Body of pancreas (tissue), 4 donors: ENCODE measurements around the gene TRIP11. TPM values are rescaled to one million over a fixed set of nuclear protein-coding genes. Genes with fewer than 3 reads are reported as not detected.

ENCODE experiments used
- ATAC-seq: fragments of 150-250 bp; one replicate; pipeline ENCODE4 v1.9.1; 2016
- DNase-seq, 4 donors: peaks; one replicate each; pipeline ENCODE4 v3.0.0-alpha.2; 2019
- H3K27ac ChIP-seq, 4 donors: fragments of 200-600 bp; sonication (generic); 1 replicate in 3 of 4; 2 replicates in 1 of 4; pipeline versions ENCODE4 v1.5.1 to v1.6.1; 2016 to 2019; ENCODE audit warnings: mild to moderate bottlenecking in 1 of 4, mixed read lengths in 1 of 4, moderate library complexity in 1 of 4
- H3K27me3 ChIP-seq, 2 donors: fragments of 200-600 bp; sonication (generic); one replicate each; pipeline ENCODE4 v1.6.0; 2016; ENCODE audit warnings: mild to moderate bottlenecking in 1 of 2
- H3K36me3 ChIP-seq, 2 donors: fragments of 200-600 bp; sonication (generic); replicated peaks in 1 of 2; 2 replicates each; pipeline ENCODE4 v1.5.1; 2016; ENCODE audit warnings: low read depth in 2 of 2; ENCODE audit not compliant: insufficient read depth in 1 of 2
- H3K4me1 ChIP-seq: fragments of 200-600 bp; sonication (generic); one replicate; pipeline ENCODE4 v1.6.0; 2016
- H3K4me3 ChIP-seq, 2 donors: fragments of 200-600 bp; sonication (generic); 1 replicate in 1 of 2; 2 replicates in 1 of 2; pipeline ENCODE4 v1.5.1; 2016 to 2019
- H3K9me3 ChIP-seq, 3 donors: fragments of 200-600 bp; sonication (generic); 1 replicate in 2 of 3; 2 replicates in 1 of 3; pipeline ENCODE4 v1.5.1; 2016
- CTCF ChIP-seq, 7 experiments: fragments of 450-650 bp in 4 of 7; fragments of 200-600 bp in 3 of 7; sonication (generic) in 3 of 7; IDR thresholded peaks; one replicate each; pipeline ENCODE4 v1.5.1; 2016 to 2019; ENCODE audit warnings: antibody characterized with exemption in 7 of 7
- POLR2A ChIP-seq, 3 donors: fragments of 450-650 bp; IDR thresholded peaks; one replicate each; pipeline ENCODE4 v1.6.1; 2016; ENCODE audit warnings: antibody characterized with exemption in 3 of 3, mild to moderate bottlenecking in 2 of 3
- WGBS, 2 donors: methylation state at CpG; one replicate each; pipeline ENCODE4 v1.1.5; 2017; 5-methylcytosine and 5-hydroxymethylcytosine counted together
- intact Hi-C: fragments of 100-400 bp; cut with DNase I; formaldehyde crosslinking; loops from one replicate; pipeline ENCODE4 v1.15.1; 2023
- total RNA-seq, 2 donors: library from RNA; depleted of rRNA; stranded (reverse); fragments of >200 nt; gene quantifications; one replicate each; pipeline ENCODE4 v1.1.0, GENCODE V29; 2016

The TRIP11 gene
- 10 to 100 TPM; 25.2 to 33.6 TPM for total RNA-seq

GRCh38 chr14:92039719-92040430, at the start of gene TRIP11:
Gene TRIP11, minus strand, starts transcription at chr14:92040059. Its CDS starts 374 bp downstream, at chr14:92039685.
- no peaks in the 10 kb centered on the region for H3K27me3 ChIP-seq
- peaks cover 42% of the 10 kb centered on the region for H3K4me1 ChIP-seq
- ATAC-seq (peak; percentile 94), DNase-seq (peak; percentile 93 to 97 (median 94))
- WGBS, 2 donors, result 0 to 1% methylated on average over 21 to 57 of the region's 57 CpGs
- intact Hi-C loops, result no loop called here
- H3K36me3 ChIP-seq, result no peaks in the 10 kb centered on the region
- H3K27ac ChIP-seq, result peak within 1 kb of the TSS; percentile 85 to 96 (median 93)
- H3K9me3 ChIP-seq, result no peaks in the 10 kb centered on the region
- TF ChIP-seq CTCF (IDR thresholded peaks at IDR 0.05), result peak in 3 of 7 experiments; percentile 6 to 22 (median 7)
- TF ChIP-seq POLR2A (IDR thresholded peaks at IDR 0.05), result peak; percentile 89 to 95 (median 93)
- peak within 1 kb of the TSS; percentile 33 to 55 for H3K4me3 ChIP-seq

GRCh38 chr14:92088494-92088893, 48.6 kb upstream of the TRIP11 start:
- no peak for DNase-seq
- 63 to 66% methylated on average over 5 of the region's 5 CpGs for WGBS, 2 donors
- Histone ChIP-seq H3K9me3 (no peaks in the 10 kb centered on the region), H3K4me1 (no peaks in the 10 kb centered on the region), H3K27ac (no peak overlapping the region), H3K27me3 (no peaks in the 10 kb centered on the region), H3K36me3 (peaks cover 0 to 2% of the 10 kb centered on the region in 2 donors), H3K4me3 (no peak overlapping the region)
- TF ChIP-seq POLR2A (IDR thresholded peaks at IDR 0.05), result no peak
- TF ChIP-seq CTCF (IDR thresholded peaks at IDR 0.05), result no peak
- no peak for ATAC-seq
- intact Hi-C loops, result no loop called here

- H3K27ac ChIP-seq, result no peak overlapping the region
- no peaks in the 10 kb centered on the region for H3K9me3 ChIP-seq
- no peak for DNase-seq
- ATAC-seq, result no peak
- no peak overlapping the region for H3K4me3 ChIP-seq
- H3K4me1 ChIP-seq, result no peaks in the 10 kb centered on the region
- TF ChIP-seq POLR2A (IDR thresholded peaks at IDR 0.05), result no peak
- no peak for TF ChIP-seq CTCF (IDR thresholded peaks at IDR 0.05)
- peaks cover 5 to 8% of the 10 kb centered on the region in 2 donors for H3K36me3 ChIP-seq
- intact Hi-C loops, result no loop called here
- no peaks in the 10 kb centered on the region for H3K27me3 ChIP-seq
Observed at GRCh38 chr14:92074555-92074954, 34.7 kb upstream of the TRIP11 start.

GRCh38 chr14:92058006-92058917, 18.4 kb upstream of the TRIP11 start:
- Histone ChIP-seq H3K4me1 (no peaks in the 10 kb centered on the region), H3K36me3 (no peaks in the 10 kb centered on the region), H3K9me3 (no peaks in the 10 kb centered on the region), H3K27me3 (no peaks in the 10 kb centered on the region), H3K27ac (no peak overlapping the region), H3K4me3 (no peak overlapping the region)
- TF ChIP-seq POLR2A (IDR thresholded peaks at IDR 0.05), result no peak
- TF ChIP-seq CTCF (IDR thresholded peaks at IDR 0.05), result no peak
- ATAC-seq (no peak), DNase-seq (no peak)
- 86 to 88% methylated on average over 9 of the region's 9 CpGs for WGBS, 2 donors
- intact Hi-C loops, result no loop called here
